ENCODE measurements around the gene TRMT10C. TPM values are rescaled to one million over a fixed set of nuclear protein-coding genes. Genes with fewer than 3 reads are reported as not detected.
A peak's percentile ranks its signal among the peaks of the same experiment; 100 is the strongest.

Gene TRMT10C
- 10 to 100 TPM; 23.9 to 43.4 TPM for total RNA-seq
- polyA plus RNA-seq (ENCODE audit: insufficient read length in 2 of 2) = 10 to 100 TPM; 21.4 to 31.6 TPM
- long read RNA-seq, donor 1, transcript TRMT10C-201 (2 exons, 1,819 nt) = major isoform, 29 of 29 reads
- long read RNA-seq, donor 1, partial matches to known transcripts = 0 of 29 reads
- long read RNA-seq, donor 1, other reads (novel, unspliced or antisense) = 0 of 29 reads
- long read RNA-seq, donor 2, transcript TRMT10C-201 (2 exons, 1,819 nt) = major isoform, 10 of 10 reads
- long read RNA-seq, donor 2, partial matches to known transcripts = 0 of 10 reads
- long read RNA-seq, donor 2, other reads (novel, unspliced or antisense) = 0 of 10 reads
- long read RNA-seq, donor 3, transcript TRMT10C-201 (2 exons, 1,819 nt) = major isoform, 9 of 9 reads
- long read RNA-seq, donor 3, partial matches to known transcripts = 0 of 9 reads
- long read RNA-seq, donor 3, other reads (novel, unspliced or antisense) = 0 of 9 reads
- long read RNA-seq, donor 4, transcript TRMT10C-201 (2 exons, 1,819 nt) = major isoform, 44 of 44 reads
- long read RNA-seq, donor 4, partial matches to known transcripts = 0 of 44 reads
- long read RNA-seq, donor 4, other reads (novel, unspliced or antisense) = 0 of 44 reads

GRCh38 chr3:101561630-101562328 lies at the start of gene TRMT10C:
Gene TRMT10C, plus strand, starts transcription at chr3:101561868. Its CDS starts 2,914 bp downstream, at chr3:101564782.
- under 1% methylated on average over 26 of the region's 35 CpGs for WGBS (ENCODE audit: insufficient coverage)

GRCh38 chr3:101512396-101512645 lies 49.3 kb upstream of the TRMT10C start:
- WGBS (ENCODE audit: insufficient coverage) = no CpG with 5 or more reads among the region's 9 CpGs
- peak in 1 of 6 donors; percentile 70 for DNase-seq (ENCODE audit: low read depth in 4 of 6, low spot score in 6 of 6)
- no peaks in the 10 kb centered on the region for H3K36me3 ChIP-seq (ENCODE audit: control insufficient read depth, insufficient read depth, low read length)

More at GRCh38 chr3:101561630-101562328, at the start of gene TRMT10C:
- H3K27me3 ChIP-seq (ENCODE audit: control insufficient read depth, insufficient read depth, low read length) = no peaks in the 10 kb centered on the region
- H3K36me3 ChIP-seq (ENCODE audit: control insufficient read depth, insufficient read depth, low read length) = peaks cover 11% of the 10 kb centered on the region
- peaks cover 10% of the 10 kb centered on the region for H3K4me1 ChIP-seq (ENCODE audit: control insufficient read depth, insufficient read depth, low read length)
- DNase-seq (ENCODE audit: low read depth in 4 of 6, low spot score in 6 of 6) = peak; percentile 90 to 98 (median 94)
- peak within 1 kb of the TSS; percentile 98 for H3K4me3 ChIP-seq (ENCODE audit: low read depth, low read length)
- H3K27ac ChIP-seq (ENCODE audit: low read depth, low read length) = peak within 1 kb of the TSS; percentile 80
- no peaks in the 10 kb centered on the region for H3K9me3 ChIP-seq (ENCODE audit: control insufficient read depth, insufficient read depth, low read length)

DNA sequence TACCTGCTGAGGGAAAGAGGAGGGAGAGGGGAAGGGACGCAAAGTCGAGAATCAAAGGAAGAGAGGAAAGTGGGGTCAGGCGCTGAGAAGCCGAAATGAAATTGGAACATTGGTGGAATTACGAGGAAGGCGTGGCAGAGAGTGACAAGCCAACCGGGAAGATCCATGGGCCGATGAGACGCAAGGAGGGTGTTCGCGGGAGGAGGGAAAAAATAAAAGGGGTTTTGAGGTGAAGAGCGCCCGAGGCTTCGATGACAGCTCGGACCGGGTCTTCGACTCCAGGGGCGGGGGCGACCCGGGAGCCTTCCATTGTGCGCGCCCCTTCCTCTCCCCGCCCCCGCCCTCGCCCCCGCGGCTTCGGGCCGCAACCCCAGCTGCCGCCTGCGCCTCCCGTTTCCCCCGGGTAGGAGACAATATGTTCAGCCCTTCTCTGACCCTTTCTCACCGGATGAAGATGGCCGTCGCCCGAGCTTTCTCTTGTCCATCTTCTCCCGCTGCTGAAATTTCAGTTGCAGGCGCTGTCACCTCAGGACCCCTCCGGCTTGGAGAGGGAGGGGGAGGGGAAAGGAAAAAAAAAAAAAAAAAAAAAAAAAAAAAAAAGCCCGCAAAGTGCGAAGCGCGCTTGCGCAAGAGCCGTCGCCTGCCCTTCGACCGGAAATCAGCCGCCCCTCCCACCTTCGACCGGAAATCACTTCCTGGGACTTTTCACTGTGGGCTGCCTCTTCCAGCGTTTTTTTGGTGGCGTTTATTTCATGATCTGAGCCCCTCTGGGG lies 48.8 kb upstream of the TRMT10C start, which contains the start of gene SENP7:
Gene SENP7, minus strand, starts transcription at position 567 of the 773 bp plus-strand sequence. Its CDS starts 82 bp downstream, at position 485.
- Histone ChIP-seq H3K4me3 (ENCODE audit: low read depth, low read length) (peak within 1 kb of the TSS; percentile 88), H3K9me3 (ENCODE audit: control insufficient read depth, insufficient read depth, low read length) (no peaks in the 10 kb centered on the region), H3K36me3 (ENCODE audit: control insufficient read depth, insufficient read depth, low read length) (no peaks in the 10 kb centered on the region), H3K4me1 (ENCODE audit: control insufficient read depth, insufficient read depth, low read length) (peaks cover 5% of the 10 kb centered on the region), H3K27me3 (ENCODE audit: control insufficient read depth, insufficient read depth, low read length) (no peaks in the 10 kb centered on the region), H3K27ac (ENCODE audit: low read depth, low read length) (peak within 1 kb of the TSS; percentile 95)
- WGBS (ENCODE audit: insufficient coverage) = 0% methylated on average over 39 of the region's 54 CpGs
- DNase-seq (ENCODE audit: low read depth in 4 of 6, low spot score in 6 of 6) = peak; percentile 79 to 97 (median 81)

More at GRCh38 chr3:101512396-101512645, 49.3 kb upstream of the TRMT10C start:
- H3K4me1 ChIP-seq (ENCODE audit: control insufficient read depth, insufficient read depth, low read length) = peaks cover 5% of the 10 kb centered on the region
- H3K4me3 ChIP-seq (ENCODE audit: low read depth, low read length) = peak overlapping the region; percentile 88
- no peaks in the 10 kb centered on the region for H3K27me3 ChIP-seq (ENCODE audit: control insufficient read depth, insufficient read depth, low read length)
- H3K27ac ChIP-seq (ENCODE audit: low read depth, low read length) = peak overlapping the region; percentile 95
- H3K9me3 ChIP-seq (ENCODE audit: control insufficient read depth, insufficient read depth, low read length) = no peaks in the 10 kb centered on the region

DNA sequence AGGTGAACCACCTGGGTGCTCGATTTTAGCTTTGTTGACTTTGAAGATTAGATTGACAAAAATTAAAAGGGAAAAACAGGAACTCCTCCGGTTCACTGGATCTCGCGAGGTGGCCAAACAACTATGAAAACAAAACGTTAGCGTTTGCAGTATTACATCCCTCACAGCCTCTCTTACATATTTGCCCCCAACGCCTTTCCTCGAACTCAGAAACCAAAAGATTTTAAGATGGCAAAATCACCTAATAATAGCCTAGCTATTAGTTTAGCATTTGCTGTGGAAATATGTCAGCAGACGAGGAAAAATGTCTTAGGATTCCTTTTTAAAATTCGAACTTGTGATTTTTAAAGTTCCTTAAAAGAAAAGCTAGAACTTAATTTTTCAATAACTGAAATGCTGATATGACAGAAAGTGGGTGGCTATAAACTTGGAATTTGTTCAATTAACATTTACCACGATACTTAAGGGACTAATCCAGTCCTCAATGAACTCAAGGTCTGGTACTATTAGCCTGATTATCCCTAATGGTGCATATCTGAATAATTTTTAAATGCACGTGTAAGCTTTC lies 48.2 kb upstream of the TRMT10C start:
- DNase-seq (ENCODE audit: low read depth in 4 of 6, low spot score in 6 of 6) = no peak
- H3K9me3 ChIP-seq (ENCODE audit: control insufficient read depth, insufficient read depth, low read length) = no peaks in the 10 kb centered on the region
- WGBS (ENCODE audit: insufficient coverage) = 100% methylated on average over 1 of the region's 12 CpGs

DNA sequence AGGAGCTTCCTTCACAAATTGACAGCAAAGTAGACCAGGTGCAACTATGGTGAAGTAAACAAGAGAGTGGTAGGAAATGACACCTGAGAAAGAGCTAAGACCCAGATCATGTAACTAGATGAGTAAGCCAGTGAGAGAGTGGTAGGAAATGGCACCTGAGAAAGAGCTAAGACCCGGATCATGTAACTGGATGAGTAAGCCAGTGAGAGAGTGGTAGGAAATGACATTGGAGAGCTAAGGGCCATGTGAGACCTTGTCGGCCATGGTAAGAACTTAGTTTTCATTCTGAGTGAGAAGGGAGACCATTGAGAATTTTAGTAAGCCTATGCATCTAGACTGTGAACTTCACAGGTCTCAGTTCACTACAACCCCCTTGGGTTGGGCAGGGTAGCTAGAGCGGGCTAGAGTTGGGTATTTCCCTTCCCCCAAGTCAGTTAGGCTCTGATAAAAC lies 43.2 kb upstream of the TRMT10C start:
- no peaks in the 10 kb centered on the region for H3K9me3 ChIP-seq (ENCODE audit: control insufficient read depth, insufficient read depth, low read length)
- H3K4me1 ChIP-seq (ENCODE audit: control insufficient read depth, insufficient read depth, low read length) = no peaks in the 10 kb centered on the region
- H3K27ac ChIP-seq (ENCODE audit: low read depth, low read length) = no peak overlapping the region
- H3K27me3 ChIP-seq (ENCODE audit: control insufficient read depth, insufficient read depth, low read length) = peaks cover 3% of the 10 kb centered on the region
- H3K4me3 ChIP-seq (ENCODE audit: low read depth, low read length) = no peak overlapping the region
- 77% methylated on average over 3 of the region's 3 CpGs for WGBS (ENCODE audit: insufficient coverage)
- H3K36me3 ChIP-seq (ENCODE audit: control insufficient read depth, insufficient read depth, low read length) = no peaks in the 10 kb centered on the region
- no peak for DNase-seq (ENCODE audit: low read depth in 4 of 6, low spot score in 6 of 6)

More for the DNA sequence above, 48.2 kb upstream of the TRMT10C start:
- peaks cover 5% of the 10 kb centered on the region for H3K4me1 ChIP-seq (ENCODE audit: control insufficient read depth, insufficient read depth, low read length)
- H3K4me3 ChIP-seq (ENCODE audit: low read depth, low read length) = peak overlapping the region; percentile 88
- H3K27me3 ChIP-seq (ENCODE audit: control insufficient read depth, insufficient read depth, low read length) = peaks cover 3% of the 10 kb centered on the region
- no peaks in the 10 kb centered on the region for H3K36me3 ChIP-seq (ENCODE audit: control insufficient read depth, insufficient read depth, low read length)
- peak overlapping the region; percentile 95 for H3K27ac ChIP-seq (ENCODE audit: low read depth, low read length)

GRCh38 chr3:101519685-101520365 lies 41.8 kb upstream of the TRMT10C start:
- no peaks in the 10 kb centered on the region for H3K4me1 ChIP-seq (ENCODE audit: control insufficient read depth, insufficient read depth, low read length)
- no CpG with 5 or more reads among the region's 6 CpGs for WGBS (ENCODE audit: insufficient coverage)
- no peaks in the 10 kb centered on the region for H3K9me3 ChIP-seq (ENCODE audit: control insufficient read depth, insufficient read depth, low read length)
- no peaks in the 10 kb centered on the region for H3K36me3 ChIP-seq (ENCODE audit: control insufficient read depth, insufficient read depth, low read length)
- H3K4me3 ChIP-seq (ENCODE audit: low read depth, low read length) = no peak overlapping the region
- peaks cover 3% of the 10 kb centered on the region for H3K27me3 ChIP-seq (ENCODE audit: control insufficient read depth, insufficient read depth, low read length)
- no peak for DNase-seq (ENCODE audit: low read depth in 4 of 6, low spot score in 6 of 6)
- no peak overlapping the region for H3K27ac ChIP-seq (ENCODE audit: low read depth, low read length)

DNA sequence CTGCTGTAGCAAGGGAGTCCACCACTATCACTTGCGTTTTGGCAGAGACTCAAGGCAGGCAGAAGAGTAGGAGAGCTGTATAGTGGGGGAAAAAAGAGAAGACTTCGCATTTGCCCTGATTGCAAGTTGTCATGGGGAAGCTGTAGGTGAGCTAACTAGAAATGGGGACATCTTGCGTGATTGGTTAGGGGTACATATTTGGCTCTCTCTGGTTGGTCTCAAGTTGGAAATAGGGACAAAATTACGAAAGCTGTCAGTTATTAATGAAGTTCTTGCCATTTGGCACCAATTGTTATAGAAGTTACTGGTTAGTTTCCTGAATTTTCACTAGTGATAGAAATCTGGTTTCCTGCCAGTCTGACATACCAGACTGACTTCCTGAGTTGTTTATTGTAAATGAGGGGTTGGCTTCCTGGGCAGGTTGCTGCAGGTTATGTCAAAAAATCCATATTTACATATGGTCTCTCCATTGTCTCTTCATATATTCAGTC lies 40.4 kb upstream of the TRMT10C start:
- no peak for DNase-seq (ENCODE audit: low read depth in 4 of 6, low spot score in 6 of 6)
- Histone ChIP-seq H3K4me1 (ENCODE audit: control insufficient read depth, insufficient read depth, low read length) (no peaks in the 10 kb centered on the region), H3K4me3 (ENCODE audit: low read depth, low read length) (no peak overlapping the region), H3K36me3 (ENCODE audit: control insufficient read depth, insufficient read depth, low read length) (no peaks in the 10 kb centered on the region), H3K27ac (ENCODE audit: low read depth, low read length) (no peak overlapping the region), H3K27me3 (ENCODE audit: control insufficient read depth, insufficient read depth, low read length) (peaks cover 3% of the 10 kb centered on the region), H3K9me3 (ENCODE audit: control insufficient read depth, insufficient read depth, low read length) (no peaks in the 10 kb centered on the region)
- WGBS (ENCODE audit: insufficient coverage) = 81% methylated on average over 4 of the region's 4 CpGs

DNA sequence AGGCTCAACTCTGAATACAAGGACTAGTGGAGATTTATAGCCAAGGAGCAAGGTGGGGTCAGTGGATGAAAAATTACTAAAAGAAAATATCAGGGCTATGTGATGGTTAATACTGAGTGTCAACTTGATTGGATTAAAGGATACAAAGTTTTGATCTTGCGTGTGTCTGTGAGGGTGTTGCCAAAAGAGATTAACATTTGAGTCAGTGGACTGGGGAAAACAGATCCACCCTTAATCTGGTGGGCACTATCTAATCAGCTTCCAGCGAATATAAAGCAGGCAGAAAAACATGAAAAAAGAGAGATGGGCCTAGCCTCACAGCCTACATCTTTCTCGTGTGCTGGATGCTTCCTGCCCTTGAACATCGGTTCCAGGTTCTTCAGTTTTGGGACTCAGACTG lies 34.2 kb upstream of the TRMT10C start:
- DNase-seq (ENCODE audit: low read depth in 4 of 6, low spot score in 6 of 6) = no peak
- Histone ChIP-seq H3K36me3 (ENCODE audit: control insufficient read depth, insufficient read depth, low read length) (no peaks in the 10 kb centered on the region), H3K4me1 (ENCODE audit: control insufficient read depth, insufficient read depth, low read length) (no peaks in the 10 kb centered on the region), H3K9me3 (ENCODE audit: control insufficient read depth, insufficient read depth, low read length) (no peaks in the 10 kb centered on the region), H3K4me3 (ENCODE audit: low read depth, low read length) (no peak overlapping the region), H3K27ac (ENCODE audit: low read depth, low read length) (no peak overlapping the region), H3K27me3 (ENCODE audit: control insufficient read depth, insufficient read depth, low read length) (no peaks in the 10 kb centered on the region)
- WGBS (ENCODE audit: insufficient coverage) = 88% methylated on average over 2 of the region's 4 CpGs

Data from spinal cord (tissue), 10 donors.